Uterus (tissue), 2 donors: Measurements from ENCODE around the gene PTGER2.

Experiments used
- CTCF ChIP-seq, 4 experiments: fragments of 200-600 bp in 2 of 4; fragments of 450-650 bp in 2 of 4; sonication (generic) in 2 of 4; IDR thresholded peaks; one replicate each; pipeline ENCODE4 v1.5.1; 2016 to 2019; ENCODE audit warnings: antibody characterized with exemption in 4 of 4, mild to moderate bottlenecking in 2 of 4, moderate library complexity in 1 of 4
- POLR2A ChIP-seq, 2 donors: fragments of 450-650 bp; IDR thresholded peaks; one replicate each; pipeline ENCODE4 v1.6.1; 2016; ENCODE audit warnings: antibody characterized with exemption in 2 of 2, mild to moderate bottlenecking in 1 of 2, moderate library complexity in 1 of 2

- TF ChIP-seq CTCF (IDR thresholded peaks at IDR 0.05) (no peak), POLR2A (IDR thresholded peaks at IDR 0.05) (no peak)
Observed at GRCh38 chr14:52370406-52370935, 56.4 kb downstream of the PTGER2 start.
